Nephron (organoid): Measurements from ENCODE around the gene MCF2L2.

Experiments
- H3K27ac Mint-ChIP-seq, 3 experiments: 2 replicates each; pipeline ENCODE4 v1.8.0; 2020; ENCODE audit warnings: mixed read lengths in 3 of 3, mild to moderate bottlenecking in 2 of 3, moderate library complexity in 1 of 3
- H3K27me3 Mint-ChIP-seq: 2 replicates; pipeline ENCODE4 v1.8.0; 2021; ENCODE audit warnings: low read depth, mild to moderate bottlenecking, moderate library complexity, mixed read lengths
- H3K36me3 Mint-ChIP-seq: 2 replicates; pipeline ENCODE4 v1.8.0; 2020; ENCODE audit warnings: low read depth, mixed read lengths
- H3K4me1 Mint-ChIP-seq: 2 replicates; pipeline ENCODE4 v1.8.0; 2020; ENCODE audit warnings: mixed read lengths
- H3K4me3 Mint-ChIP-seq, 3 experiments: 2 replicates each; pipeline ENCODE4 v1.8.0; 2020; ENCODE audit warnings: mild to moderate bottlenecking in 3 of 3, mixed read lengths in 3 of 3, moderate library complexity in 2 of 3
- H3K9me3 Mint-ChIP-seq: 2 replicates; pipeline ENCODE4 v1.8.0; 2020; ENCODE audit warnings: mixed read lengths
- CTCF ChIP-seq, 3 experiments: fragments of 200-600 bp; sonication (generic); IDR thresholded peaks; one replicate each; pipeline ENCODE4 v1.5.0; 2021; ENCODE audit warnings: antibody characterized with exemption in 3 of 3; ENCODE audit not compliant: unreplicated experiment in 3 of 3

Gene MCF2L2

DNA sequence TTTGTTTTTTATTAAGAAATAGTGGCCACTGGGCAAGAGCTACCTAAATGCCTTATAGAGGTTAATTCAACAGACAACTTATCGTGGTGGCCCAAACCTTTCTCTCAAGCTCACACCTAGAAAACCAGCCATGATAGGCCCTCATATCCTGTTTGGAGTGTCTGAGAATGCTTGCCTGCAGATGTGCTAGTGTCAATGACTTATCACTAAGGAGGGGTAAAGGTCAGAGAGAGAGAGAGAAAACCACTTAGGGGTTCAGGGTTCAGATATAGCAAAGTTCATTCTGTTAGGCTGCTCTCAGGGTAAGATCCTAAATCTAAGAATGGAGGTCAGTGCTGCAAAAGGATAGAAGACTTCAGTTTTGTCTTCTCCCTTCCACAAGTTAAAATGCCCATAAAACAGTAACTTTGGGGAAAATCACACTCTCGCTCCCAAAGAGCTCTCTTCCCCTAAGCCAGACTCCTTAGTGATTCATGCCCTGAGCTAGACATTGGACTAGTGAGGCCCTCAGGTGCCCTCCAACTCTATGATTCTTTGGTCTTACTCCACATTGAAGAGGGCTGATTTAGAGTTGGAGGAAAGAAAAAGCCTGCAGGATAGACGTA, 205.7 kb downstream of the MCF2L2 start:
- H3K36me3 Mint-ChIP-seq: no peaks in the 10 kb centered on the region
- H3K4me3 Mint-ChIP-seq: no peak overlapping the region
- H3K4me1 Mint-ChIP-seq: no peaks in the 10 kb centered on the region
- TF ChIP-seq CTCF (IDR thresholded peaks at IDR 0.05; ENCODE audit: unreplicated experiment in 3 of 3): no peak
- no peak overlapping the region for H3K27ac Mint-ChIP-seq
- peaks cover 5% of the 10 kb centered on the region for H3K27me3 Mint-ChIP-seq
- no peaks in the 10 kb centered on the region for H3K9me3 Mint-ChIP-seq

DNA sequence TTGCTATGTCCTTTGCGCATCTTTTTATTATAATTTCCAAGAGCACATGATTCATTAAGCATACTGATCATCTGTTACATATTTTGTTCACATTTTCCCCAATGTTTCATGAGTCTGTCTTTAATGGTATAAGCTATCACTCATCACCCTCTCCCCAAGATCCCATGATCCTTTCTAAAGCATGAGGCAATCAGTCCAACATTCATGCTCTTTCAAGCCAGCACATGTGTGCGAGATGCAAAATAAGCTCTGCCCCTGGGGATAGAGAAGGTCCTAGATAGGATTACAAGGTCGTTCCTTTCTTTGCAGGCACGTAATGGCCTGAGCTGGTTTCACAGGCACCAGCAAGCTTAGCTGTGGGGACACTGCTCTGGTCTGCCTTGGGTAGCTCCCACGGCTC, 207.6 kb downstream of the MCF2L2 start:
- Mint-ChIP-seq H3K4me1 (peaks cover 2% of the 10 kb centered on the region), H3K27me3 (peaks cover 5% of the 10 kb centered on the region), H3K27ac (peak overlapping the region in 1 of 3 experiments; percentile 5), H3K36me3 (no peaks in the 10 kb centered on the region), H3K9me3 (no peaks in the 10 kb centered on the region), H3K4me3 (no peak overlapping the region)
- TF ChIP-seq CTCF (IDR thresholded peaks at IDR 0.05; ENCODE audit: unreplicated experiment in 3 of 3): no peak

GRCh38 chr3:183218826-183219225, 209.6 kb downstream of the MCF2L2 start:
- H3K27ac Mint-ChIP-seq: no peak overlapping the region
- H3K27me3 Mint-ChIP-seq: peaks cover 5% of the 10 kb centered on the region
- peaks cover 16% of the 10 kb centered on the region for H3K4me1 Mint-ChIP-seq
- H3K36me3 Mint-ChIP-seq: no peaks in the 10 kb centered on the region
- H3K4me3 Mint-ChIP-seq: no peak overlapping the region
- TF ChIP-seq CTCF (IDR thresholded peaks at IDR 0.05; ENCODE audit: unreplicated experiment in 3 of 3): no peak
- H3K9me3 Mint-ChIP-seq: no peaks in the 10 kb centered on the region

- TF ChIP-seq CTCF (IDR thresholded peaks at IDR 0.05; ENCODE audit: unreplicated experiment in 3 of 3): no peak
- no peak overlapping the region for H3K4me3 Mint-ChIP-seq
- no peak overlapping the region for H3K27ac Mint-ChIP-seq
- H3K36me3 Mint-ChIP-seq: no peaks in the 10 kb centered on the region
- no peaks in the 10 kb centered on the region for H3K9me3 Mint-ChIP-seq
- H3K27me3 Mint-ChIP-seq: peaks cover 5% of the 10 kb centered on the region
- H3K4me1 Mint-ChIP-seq: peaks cover 17% of the 10 kb centered on the region
Observed at GRCh38 chr3:183217548-183218332, 210.7 kb downstream of the MCF2L2 start.

GRCh38 chr3:183215591-183216202, 212.7 kb downstream of the MCF2L2 start:
- no peaks in the 10 kb centered on the region for H3K9me3 Mint-ChIP-seq
- H3K4me3 Mint-ChIP-seq: no peak overlapping the region
- no peaks in the 10 kb centered on the region for H3K36me3 Mint-ChIP-seq
- peaks cover 17% of the 10 kb centered on the region for H3K4me1 Mint-ChIP-seq
- peak overlapping the region in 2 of 3 experiments; percentile 11 to 15 for H3K27ac Mint-ChIP-seq
- no peaks in the 10 kb centered on the region for H3K27me3 Mint-ChIP-seq
- TF ChIP-seq CTCF (IDR thresholded peaks at IDR 0.05; ENCODE audit: unreplicated experiment in 3 of 3): no peak
